CD8-positive, alpha-beta memory T cell (primary cell): ENCODE results near the gene SKAP1. TPM values are rescaled to one million over a fixed set of nuclear protein-coding genes. Genes with fewer than 3 reads are reported as not detected.
A peak's percentile ranks its signal among the peaks of the same experiment; 100 is the strongest.
"Not testable (repeated sequence)": the region's sequence is repeated elsewhere in the genome, so short reads cannot be mapped to it uniquely, and the experiment has no call there.

ENCODE experiments used
- CTCF ChIA-PET: fragments of 350-600 bp; sonication (Branson Sonifier 250); formaldehyde crosslinking; loops from one replicate; lab custom pipeline; 2021; ENCODE audit warnings: antibody characterized with exemption; lab: Charles Lee
- POLR2A ChIA-PET: fragments of 350-600 bp; sonication (Branson Sonifier 250); formaldehyde crosslinking; loops from one replicate; lab custom pipeline; 2021; ENCODE audit warnings: antibody characterized with exemption; lab: Charles Lee
- DNase-seq, 5 donors: peaks; one replicate each; pipeline versions ENCODE4 v3.0.0 to v3.0.0-alpha.2; 2020 to 2022; ENCODE audit warnings: mixed read lengths in 1 of 5
- H3K27ac ChIP-seq: one replicate; pipeline ENCODE4 v1.7.0; 2013; ENCODE audit warnings: low read depth, mild to moderate bottlenecking, low read length, moderate library complexity
- H3K27me3 ChIP-seq: 2 replicates; pipeline ENCODE4 v1.7.0; 2013; ENCODE audit warnings: low read length, mild to moderate bottlenecking; ENCODE audit not compliant: insufficient read depth, poor library complexity, severe bottlenecking
- H3K36me3 ChIP-seq: 2 replicates; pipeline ENCODE4 v1.7.0; 2013; ENCODE audit warnings: mild to moderate bottlenecking, low read length, moderate library complexity; ENCODE audit not compliant: insufficient read depth
- H3K4me1 ChIP-seq: 2 replicates; pipeline ENCODE4 v1.7.0; 2013; ENCODE audit warnings: mild to moderate bottlenecking, low read length, moderate library complexity; ENCODE audit not compliant: insufficient read depth
- H3K4me3 ChIP-seq: 2 replicates; pipeline ENCODE4 v1.7.0; 2013; ENCODE audit warnings: mild to moderate bottlenecking, low read length
- H3K9me3 ChIP-seq: 2 replicates; pipeline ENCODE4 v1.7.0; 2013; ENCODE audit warnings: mild to moderate bottlenecking, low read length
- H3K27ac Mint-ChIP-seq, 8 donors: one replicate each; pipeline ENCODE4 v1.8.0; 2020 to 2021; ENCODE audit warnings: mixed read lengths in 8 of 8, mild to moderate bottlenecking in 6 of 8, inconsistent platforms in 3 of 8, moderate library complexity in 3 of 8
- H3K27me3 Mint-ChIP-seq, 2 donors: one replicate each; pipeline ENCODE4 v1.8.0; 2020 to 2021; ENCODE audit warnings: mixed read lengths in 2 of 2, mild to moderate bottlenecking in 1 of 2, moderate library complexity in 1 of 2
- H3K36me3 Mint-ChIP-seq, 3 donors: one replicate each; pipeline ENCODE4 v1.8.0; 2020 to 2021; ENCODE audit warnings: mixed read lengths in 3 of 3, inconsistent platforms in 1 of 3, mild to moderate bottlenecking in 1 of 3
- H3K4me1 Mint-ChIP-seq, 3 donors: one replicate each; pipeline ENCODE4 v1.8.0; 2020 to 2021; ENCODE audit warnings: mixed read lengths in 3 of 3, inconsistent platforms in 1 of 3, mild to moderate bottlenecking in 1 of 3
- H3K4me3 Mint-ChIP-seq, 7 donors: one replicate each; pipeline ENCODE4 v1.8.0; 2020 to 2021; ENCODE audit warnings: mixed read lengths in 7 of 7, mild to moderate bottlenecking in 6 of 7, moderate library complexity in 4 of 7, inconsistent platforms in 2 of 7
- H3K9me3 Mint-ChIP-seq, 5 donors: one replicate each; pipeline ENCODE4 v1.8.0; 2020 to 2022; ENCODE audit warnings: mixed read lengths in 5 of 5, mild to moderate bottlenecking in 3 of 5, moderate library complexity in 2 of 5, inconsistent platforms in 1 of 5
- polyA plus RNA-seq: library from polyadenylated mRNA; unstranded; fragments of 300-500 nt; fragmentation: Illumina TruSeq; gene quantifications from one replicate; pipeline ENCODE4 v1.2.3, GENCODE V29; 2021
- total RNA-seq, 2 experiments: library from RNA; stranded (reverse); gene quantifications; one replicate each; pipeline ENCODE4 v1.2.3, GENCODE V29; 2021

The SKAP1 gene
- total and polyA plus RNA-seq, 3 experiments from 2014 or later = 50.5 to 264 (median 56.0) TPM

DNA sequence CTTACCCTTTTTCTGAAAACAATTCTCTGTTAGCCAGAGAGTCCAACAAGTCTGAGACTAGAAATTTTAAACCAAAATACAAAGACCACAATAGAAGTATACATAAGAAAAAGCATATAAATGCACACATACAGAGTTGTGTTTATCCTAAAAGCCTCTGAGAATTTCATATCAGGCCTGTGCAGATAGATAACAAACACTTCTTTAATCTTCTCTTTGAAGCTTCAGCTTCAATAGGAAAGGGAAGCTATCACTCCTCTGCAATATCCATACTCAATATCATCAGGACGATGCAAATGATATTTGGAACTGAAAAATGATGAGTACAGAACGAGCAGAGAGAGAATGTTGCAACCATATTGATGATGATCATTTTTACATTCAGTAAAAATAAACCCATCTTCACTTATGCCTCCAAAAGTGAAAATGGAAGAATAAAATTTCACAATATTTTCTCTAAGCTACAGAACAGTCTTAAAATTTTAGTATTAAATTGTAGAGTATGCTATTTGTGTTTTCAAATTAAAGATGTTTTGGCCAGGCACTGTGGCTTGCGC is 61.6 kb downstream of the SKAP1 start:
- peaks cover 8% of the 10 kb centered on the region for H3K4me1 ChIP-seq
- Mint-ChIP-seq H3K4me3 (no peak overlapping the region), H3K4me1 (peaks cover 42 to 62% (median 56%) of the 10 kb centered on the region in 3 donors), H3K9me3 (no peaks in the 10 kb centered on the region), H3K27me3 (no peaks in the 10 kb centered on the region), H3K27ac (peak overlapping the region in 4 of 8 donors; percentile 5 to 48 (median 16)), H3K36me3 (peaks cover 0 to 55% (median 7%) of the 10 kb centered on the region in 3 donors)
- peaks cover 6% of the 10 kb centered on the region for H3K36me3 ChIP-seq
- no peaks in the 10 kb centered on the region for H3K9me3 ChIP-seq
- no peak overlapping the region for H3K27ac ChIP-seq
- no peak overlapping the region for H3K4me3 ChIP-seq
- no peaks in the 10 kb centered on the region for H3K27me3 ChIP-seq
- ChIA-PET POLR2A (no interaction called here), CTCF (no interaction called here)
- DNase-seq = no peak

DNA sequence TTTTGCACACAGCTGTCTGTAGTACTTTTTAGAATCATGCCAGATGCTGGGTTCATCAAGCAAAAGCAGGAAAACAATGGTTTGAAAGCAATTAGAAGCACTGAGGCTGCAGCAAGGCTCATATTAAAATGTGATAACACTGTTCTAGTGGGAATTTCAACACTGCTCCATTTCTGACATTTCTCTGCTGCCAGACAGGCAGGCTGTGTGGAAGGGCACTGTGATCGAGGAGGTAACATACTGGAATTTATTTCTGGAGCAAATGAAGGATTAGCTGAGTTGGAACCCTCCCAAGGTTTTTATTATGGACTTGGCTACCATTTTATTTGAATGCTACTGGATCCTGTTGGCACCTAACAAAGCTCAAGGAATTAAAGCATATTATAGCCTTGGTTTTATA is 66.9 kb downstream of the SKAP1 start:
- no peaks in the 10 kb centered on the region for H3K27me3 ChIP-seq
- Mint-ChIP-seq H3K27me3 (no peaks in the 10 kb centered on the region), H3K9me3 (no peaks in the 10 kb centered on the region), H3K27ac (peak overlapping the region in 3 of 8 donors; percentile 45 to 70 (median 47)), H3K4me3 (no peak overlapping the region), H3K36me3 (peaks cover 0 to 42% (median 11%) of the 10 kb centered on the region in 3 donors), H3K4me1 (peaks cover 30 to 70% (median 61%) of the 10 kb centered on the region in 3 donors)
- POLR2A ChIA-PET = interaction anchor here (0.6 kb wide), 1 partner anchor 56 kb away, joined by 3 read pairs; no protein-coding TSS in a partner anchor
- peaks cover 7% of the 10 kb centered on the region for H3K36me3 ChIP-seq
- no peaks in the 10 kb centered on the region for H3K4me1 ChIP-seq
- no peak overlapping the region for H3K4me3 ChIP-seq
- H3K9me3 ChIP-seq = no peaks in the 10 kb centered on the region
- no peak for DNase-seq
- no peak overlapping the region for H3K27ac ChIP-seq
- CTCF ChIA-PET = interaction anchor here (1.1 to 2.0 kb wide), 4 partner anchors 12 to 392 kb away, joined by 3 to 4 read pairs (median 4); partner anchors contain the start of gene CDK5RAP3

- Mint-ChIP-seq H3K36me3 (peaks cover 0 to 30% (median 9%) of the 10 kb centered on the region in 3 donors), H3K4me1 (peaks cover 25 to 61% (median 55%) of the 10 kb centered on the region in 3 donors), H3K27ac (peak overlapping the region in 2 of 8 donors; percentile 19 to 42)
- H3K4me3 Mint-ChIP-seq, H3K9me3 ChIP-seq, H3K27ac ChIP-seq, H3K4me1 ChIP-seq, H3K27me3 ChIP-seq, H3K27me3 Mint-ChIP-seq, H3K36me3 ChIP-seq, H3K4me3 ChIP-seq, H3K9me3 Mint-ChIP-seq, DNase-seq, POLR2A ChIA-PET: not testable (repeated sequence)
- CTCF ChIA-PET = interaction anchor here (0.8 to 1.0 kb wide), 2 partner anchors 9 to 232 kb away, joined by 3 to 4 read pairs; no protein-coding TSS in a partner anchor
These were observed 69.0 kb downstream of the SKAP1 start for GRCh38 chr17:48360861-48361633.

DNA sequence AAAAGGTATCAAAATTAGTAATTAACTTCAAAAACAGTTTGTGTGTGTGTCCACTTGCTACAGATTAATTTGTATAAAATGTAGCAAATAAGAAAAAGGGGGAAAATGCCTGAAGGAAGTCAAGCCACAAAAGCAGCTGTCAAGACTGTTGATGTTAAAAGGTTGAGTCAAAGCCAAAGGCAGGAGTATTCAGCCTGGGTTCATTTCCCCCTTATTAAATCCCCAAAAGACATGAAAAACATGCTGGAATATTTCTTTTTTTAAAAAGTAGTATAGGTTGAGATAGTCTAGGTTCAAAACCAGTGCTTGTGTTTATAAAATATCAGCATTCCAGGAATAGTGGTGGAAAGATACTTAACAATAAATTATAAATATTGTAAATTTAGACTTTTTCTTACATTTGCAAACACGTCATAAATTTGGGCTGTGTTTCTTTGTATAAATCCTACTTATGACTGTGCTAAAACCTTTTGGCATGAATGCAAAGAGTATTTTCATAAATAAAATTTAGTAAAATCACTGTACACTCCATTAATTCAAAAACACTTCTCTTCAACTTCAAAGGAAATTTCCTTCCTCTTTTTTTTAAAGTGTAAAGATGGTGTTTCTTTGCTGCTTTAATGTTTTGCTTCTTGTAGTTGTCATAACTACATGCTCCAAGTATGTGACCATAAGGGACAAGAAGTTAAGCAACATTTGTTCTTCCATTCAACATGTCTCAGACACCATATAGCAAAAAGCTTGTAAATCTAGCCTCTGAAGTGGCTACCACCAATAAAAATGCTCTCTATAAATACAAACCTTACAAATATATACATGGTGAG is 72.0 kb downstream of the SKAP1 start:
- CTCF ChIA-PET = no interaction called here
- Histone ChIP-seq H3K9me3 (no peaks in the 10 kb centered on the region), H3K27me3 (no peaks in the 10 kb centered on the region), H3K36me3 (peaks cover 4% of the 10 kb centered on the region), H3K4me3 (no peak overlapping the region), H3K27ac (no peak overlapping the region), H3K4me1 (no peaks in the 10 kb centered on the region)
- POLR2A ChIA-PET = no interaction called here
- peaks cover 0 to 11% (median 4%) of the 10 kb centered on the region in 3 donors for H3K36me3 Mint-ChIP-seq
- H3K9me3 Mint-ChIP-seq = no peaks in the 10 kb centered on the region
- peaks cover 16 to 43% (median 37%) of the 10 kb centered on the region in 3 donors for H3K4me1 Mint-ChIP-seq
- H3K27me3 Mint-ChIP-seq = no peaks in the 10 kb centered on the region
- H3K4me3 Mint-ChIP-seq = no peak overlapping the region
- no peak for DNase-seq
- peak overlapping the region in 2 of 8 donors; percentile 17 to 38 for H3K27ac Mint-ChIP-seq

DNA sequence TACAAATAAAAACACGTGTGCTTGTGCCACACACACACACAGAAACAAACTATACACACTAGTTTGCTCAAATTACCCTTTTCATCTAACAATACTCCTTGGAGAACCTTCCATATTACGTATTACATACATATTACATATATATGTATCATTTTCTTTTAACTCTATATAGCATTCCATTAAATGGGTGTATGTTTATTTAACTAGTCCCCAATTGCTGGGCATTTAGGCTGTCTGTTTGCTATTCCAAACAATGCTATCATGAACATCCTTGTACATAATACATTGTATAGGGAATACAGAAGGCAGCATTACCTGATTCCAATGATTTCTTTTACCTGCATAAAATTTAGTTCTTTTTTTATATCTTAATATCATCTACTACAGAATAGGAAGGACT is 73.1 kb downstream of the SKAP1 start:
- H3K4me3 ChIP-seq = no peak overlapping the region
- no peak overlapping the region for H3K27ac ChIP-seq
- no peaks in the 10 kb centered on the region for H3K27me3 Mint-ChIP-seq
- CTCF ChIA-PET = no interaction called here
- H3K36me3 Mint-ChIP-seq = peaks cover 0 to 5% (median 0%) of the 10 kb centered on the region in 3 donors
- POLR2A ChIA-PET = no interaction called here
- H3K4me1 ChIP-seq = peaks cover 5% of the 10 kb centered on the region
- DNase-seq = no peak
- no peak overlapping the region for H3K4me3 Mint-ChIP-seq
- no peaks in the 10 kb centered on the region for H3K27me3 ChIP-seq
- H3K4me1 Mint-ChIP-seq = peaks cover 17 to 45% (median 33%) of the 10 kb centered on the region in 3 donors
- no peaks in the 10 kb centered on the region for H3K9me3 Mint-ChIP-seq
- peaks cover 4% of the 10 kb centered on the region for H3K36me3 ChIP-seq
- no peak overlapping the region for H3K27ac Mint-ChIP-seq
- H3K9me3 ChIP-seq = no peaks in the 10 kb centered on the region

DNA sequence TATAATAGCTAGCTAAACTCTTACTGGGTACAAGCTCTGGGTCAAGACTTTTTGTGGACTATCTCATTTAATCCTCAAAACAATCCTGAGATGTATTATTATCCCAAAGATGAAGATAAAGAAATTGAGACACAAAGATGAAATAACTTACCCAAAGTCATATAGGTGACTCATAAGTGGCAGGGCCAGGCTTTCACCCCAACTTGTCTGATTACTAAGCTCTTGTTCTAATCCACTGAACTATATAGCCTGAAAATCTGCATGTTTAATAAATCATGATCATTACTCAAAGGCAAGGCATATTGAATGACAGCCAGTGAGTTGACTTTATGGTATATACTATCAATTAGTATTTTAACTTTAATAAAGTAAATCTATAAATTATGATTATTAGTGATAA is 77.4 kb downstream of the SKAP1 start:
- no peaks in the 10 kb centered on the region for H3K27me3 ChIP-seq
- no peaks in the 10 kb centered on the region for H3K27me3 Mint-ChIP-seq
- ChIA-PET CTCF (interaction anchor here (0.8 to 2.4 kb wide), 11 partner anchors 8 to 260 kb away, joined by 3 to 21 read pairs (median 4); partner anchors contain the start of gene HOXB5), POLR2A (interaction anchor here (0.5 kb wide), 1 partner anchor 19 kb away, joined by 9 read pairs; no protein-coding TSS in a partner anchor)
- H3K27ac Mint-ChIP-seq = no peak overlapping the region
- H3K4me1 ChIP-seq = peaks cover 8% of the 10 kb centered on the region
- H3K9me3 ChIP-seq = no peaks in the 10 kb centered on the region
- peaks cover 10 to 29% (median 23%) of the 10 kb centered on the region in 3 donors for H3K4me1 Mint-ChIP-seq
- peaks cover 4 to 13% (median 5%) of the 10 kb centered on the region in 3 donors for H3K36me3 Mint-ChIP-seq
- no peak overlapping the region for H3K4me3 Mint-ChIP-seq
- H3K4me3 ChIP-seq = no peak overlapping the region
- H3K36me3 ChIP-seq = no peaks in the 10 kb centered on the region
- peaks cover 0 to 2% (median 0%) of the 10 kb centered on the region in 5 donors for H3K9me3 Mint-ChIP-seq
- H3K27ac ChIP-seq = no peak overlapping the region
- no peak for DNase-seq

GRCh38 chr17:48351911-48352332 is 78.1 kb downstream of the SKAP1 start:
- H3K36me3 ChIP-seq = no peaks in the 10 kb centered on the region
- peak in 2 of 5 donors; percentile 24 to 45 for DNase-seq
- Mint-ChIP-seq H3K9me3 (peaks cover 0 to 2% (median 0%) of the 10 kb centered on the region in 5 donors), H3K27me3 (no peaks in the 10 kb centered on the region), H3K4me1 (peaks cover 10 to 31% (median 28%) of the 10 kb centered on the region in 3 donors), H3K4me3 (no peak overlapping the region), H3K36me3 (peaks cover 4 to 13% (median 5%) of the 10 kb centered on the region in 3 donors), H3K27ac (peak overlapping the region in 4 of 8 donors; percentile 25 to 50 (median 38))
- ChIA-PET POLR2A (interaction anchor here (0.6 to 1.1 kb wide), 3 partner anchors 49 to 105 kb away, joined by 3 to 7 read pairs (median 3); no protein-coding TSS in a partner anchor), CTCF (interaction anchor here (0.6 to 2.4 kb wide), 32 partner anchors 8 to 266 kb away, joined by 3 to 21 read pairs (median 4); partner anchors contain the start of genes HOXB5 and HOXB8)
- H3K4me3 ChIP-seq = no peak overlapping the region
- no peaks in the 10 kb centered on the region for H3K27me3 ChIP-seq
- H3K9me3 ChIP-seq = no peaks in the 10 kb centered on the region
- H3K4me1 ChIP-seq = peaks cover 8% of the 10 kb centered on the region
- no peak overlapping the region for H3K27ac ChIP-seq
